K562 (cell line): ENCODE results near the gene BTRC. TPM values are rescaled to one million over a fixed set of nuclear protein-coding genes. Genes with fewer than 3 reads are reported as not detected.

Source experiments
- ATAC-seq: fragments of 200-7000 bp; cut with Tn5 transposase; 3 replicates; pipeline ENCODE4 v1.9.1; 2020; ENCODE audit warnings: moderate library complexity
- BruUV-seq: library from RNA; stranded (reverse); fragments of 400-500 nt; replicated peaks from 2 replicates; lab custom pipeline; 2021; lab: Mats Ljungman, UMichigan
- CTCF ChIA-PET: fragments of 300-600 bp; formaldehyde crosslinking; extraction: SDS; loops from one replicate; lab custom pipeline; 2021; ENCODE audit warnings: low intra/inter-chr PET ratio; lab: Yijun Ruan, JAX
- POLR2A ChIA-PET: fragments of 300-600, 350-650 bp; sonication (Branson Sonifier 250); formaldehyde crosslinking; extraction: SDS; loops from one replicate; lab custom pipeline; 2021; ENCODE audit warnings: antibody characterized with exemption, inconsistent platforms; lab: Yijun Ruan, JAX
- DNase-seq, 4 experiments: peaks; one replicate each; pipeline versions ENCODE4 v3.0.0 to v3.0.0-alpha.2; 2011 to 2018; ENCODE audit warnings: low spot score in 3 of 4, mixed read lengths in 3 of 4; ENCODE audit errors: extremely low read depth in 1 of 4
- FAIRE-seq: peaks from 2 replicates; lab custom pipeline; 2011; peaks lifted over from hg19 to GRCh38; lab: Jason Lieb, UNC
- H2AFZ ChIP-seq: 2 replicates; pipeline ENCODE4 v1.6.0; 2011; ENCODE audit warnings: low read depth, low read length, control low read depth, inconsistent platforms
- H3K27ac ChIP-seq: fragments of 200-600 bp; 3 replicates; pipeline ENCODE4 v1.8.0; 2011; ENCODE audit warnings: low read depth, mild to moderate bottlenecking, control low read depth, inconsistent platforms, low read length, moderate library complexity, mixed read lengths; ENCODE audit errors: extremely low read depth
- H3K27me3 ChIP-seq, 2 experiments: fragments of 300-600 bp in 1 of 2; 2 replicates in 1 of 2; 3 replicates in 1 of 2; pipeline versions ENCODE4 v1.6.0 to v1.8.0; 2011; ENCODE audit warnings: inconsistent platforms in 2 of 2, low read length in 2 of 2, mild to moderate bottlenecking in 1 of 2, mixed read lengths in 1 of 2, moderate library complexity in 1 of 2; ENCODE audit not compliant: control insufficient read depth in 2 of 2, insufficient read depth in 2 of 2
- H3K36me3 ChIP-seq: fragments of 300-600 bp; 3 replicates; pipeline ENCODE4 v1.8.0; 2011; ENCODE audit warnings: mild to moderate bottlenecking, low read length, inconsistent platforms; ENCODE audit not compliant: control insufficient read depth, insufficient read depth
- H3K4me1 ChIP-seq, 2 experiments: fragments of 200-600 bp in 1 of 2; replicated peaks in 1 of 2; 2 replicates in 1 of 2; 3 replicates in 1 of 2; pipeline versions ENCODE4 v1.5.1 to v1.8.0; 2011; ENCODE audit warnings: inconsistent platforms in 2 of 2, low read length in 2 of 2, mild to moderate bottlenecking in 1 of 2, mixed read lengths in 1 of 2, moderate library complexity in 1 of 2; ENCODE audit not compliant: control insufficient read depth in 2 of 2, insufficient read depth in 2 of 2
- H3K4me2 ChIP-seq: 2 replicates; pipeline ENCODE4 v1.6.1; 2011; ENCODE audit warnings: low read length, control low read depth, inconsistent platforms, mixed read lengths; ENCODE audit not compliant: insufficient read depth
- H3K4me3 ChIP-seq: fragments of 200-600 bp; sonication (generic), shearing (Covaris generic); 2 replicates; pipeline ENCODE4 v1.5.1; 2016; ENCODE audit warnings: control low read depth, inconsistent platforms
- H3K79me2 ChIP-seq: fragments of 200-600 bp; 3 replicates; pipeline ENCODE4 v1.8.0; 2011; ENCODE audit warnings: low read length, inconsistent platforms; ENCODE audit not compliant: control insufficient read depth, insufficient read depth
- H3K9ac ChIP-seq, 2 experiments: 2 replicates each; pipeline versions ENCODE4 v1.6.0 to v1.6.1; 2011; ENCODE audit warnings: low read depth in 2 of 2, low read length in 2 of 2, control low read depth in 1 of 2, inconsistent platforms in 1 of 2, mild to moderate bottlenecking in 1 of 2, mixed read lengths in 1 of 2; ENCODE audit not compliant: insufficient read depth in 1 of 2
- H3K9me1 ChIP-seq: one replicate; pipeline ENCODE4 v1.6.0; 2011; ENCODE audit warnings: inconsistent platforms, mild to moderate bottlenecking, low read length, moderate library complexity; ENCODE audit not compliant: control insufficient read depth, insufficient read depth
- H3K9me3 ChIP-seq: replicated peaks from 2 replicates; pipeline ENCODE4 v1.5.1; 2011; ENCODE audit warnings: low read depth, low read length, inconsistent platforms; ENCODE audit not compliant: control insufficient read depth, insufficient read depth
- H4K20me1 ChIP-seq: replicated peaks from 2 replicates; pipeline ENCODE4 v1.6.1; 2011; ENCODE audit warnings: low read length, inconsistent platforms, mixed read lengths; ENCODE audit not compliant: control insufficient read depth, insufficient read depth
- CHCHD3 ChIP-seq: fragments of 250-450 bp; sonication (Bioruptor Pico); IDR thresholded peaks from 2 replicates; pipeline ENCODE4 v2.1.2; 2022; ENCODE audit warnings: mild to moderate bottlenecking
- MCM7 ChIP-seq, 2 experiments: fragments of 450-650 bp; IDR thresholded peaks; 2 replicates each; pipeline ENCODE4 v1.6.1; 2016 to 2018
- SAP30 ChIP-seq: fragments of 200-600 bp; sonication (generic); IDR thresholded peaks from 2 replicates; pipeline ENCODE4 v1.6.1; 2012; ENCODE audit warnings: borderline replicate concordance, low read depth, mild to moderate bottlenecking, moderate library complexity, low read length, control low read depth, inconsistent platforms; ENCODE audit not compliant: insufficient read depth, poor library complexity, severe bottlenecking
- ZNF12 ChIP-seq: sonication (generic); formaldehyde crosslinking; IDR thresholded peaks from 2 replicates; pipeline ENCODE4 v1.4.0; 2020; ENCODE audit warnings: mild to moderate bottlenecking, missing genetic modification reagents
- WGBS: fragments of 100-300 bp; shearing (Covaris generic); methylation state at CpG from one replicate; pipeline ENCODE4 v1.1.6; 2016; ENCODE audit warnings: low coverage, mixed read lengths; ENCODE audit not compliant: insufficient coverage; ENCODE audit errors: missing lambda C conversion rate; 5-methylcytosine and 5-hydroxymethylcytosine counted together
- in situ Hi-C: fragments of 300-500 bp; cut with MboI; formaldehyde crosslinking; loops from 4 replicates; pipeline ENCODE4 v1.15.0; 2018; ENCODE audit warnings: inconsistent platforms, mixed read lengths
- intact Hi-C: fragments of 100-400 bp; cut with micrococcal nuclease; formaldehyde crosslinking; loops from 2 replicates; pipeline ENCODE4 v1.14.2; 2022
- polyA plus RNA-seq, 8 experiments: library from polyadenylated mRNA; depleted of rRNA in 4 of 8; stranded (reverse) in 5 of 8; unstranded in 3 of 8; fragments of >200 nt; fragmentation: Nextera tagmentation in 2 of 8; fragmentation: Illumina TruSeq in 1 of 8; extraction: Ambion mirVana in 2 of 8; extraction: Trizol in 1 of 8; gene quantifications; 2 replicates each; pipeline versions ENCODE4 v1.2.1 to v1.2.3, GENCODE V29; 2011 to 2014; ENCODE audit warnings: inconsistent platforms in 1 of 8, missing spikeins in 1 of 8
- total RNA-seq, 7 experiments: library from RNA; depleted of rRNA in 6 of 7; stranded (reverse); fragments of >200 nt in 6 of 7; fragmentation: Illumina TruSeq in 2 of 7; extraction: Trizol in 2 of 7; gene quantifications; 2 replicates each; pipeline versions ENCODE4 v1.2.1 to v1.2.3, GENCODE V29; 2011 to 2021; ENCODE audit warnings: low replicate concordance in 1 of 7
- TF ChIP-seq, protein P1 (sequence below): fragments of 250-450 bp; sonication (Bioruptor Pico); IDR thresholded peaks from 2 replicates; pipeline ENCODE4 v1.5.0; 2020; ENCODE audit warnings: mild to moderate bottlenecking, borderline replicate concordance
- TF ChIP-seq, protein P2 (sequence below): sonication (generic); formaldehyde crosslinking; IDR thresholded peaks from 2 replicates; pipeline ENCODE4 v1.8.0; 2022; ENCODE audit warnings: mild to moderate bottlenecking, missing genetic modification reagents

Gene BTRC
- total and polyA plus RNA-seq, 9 of the 15 experiments (the other 6 are each of a cell fraction or from before 2014, with no cell fraction given) = 1.6 to 15.4 (median 7.0) TPM

DNA sequence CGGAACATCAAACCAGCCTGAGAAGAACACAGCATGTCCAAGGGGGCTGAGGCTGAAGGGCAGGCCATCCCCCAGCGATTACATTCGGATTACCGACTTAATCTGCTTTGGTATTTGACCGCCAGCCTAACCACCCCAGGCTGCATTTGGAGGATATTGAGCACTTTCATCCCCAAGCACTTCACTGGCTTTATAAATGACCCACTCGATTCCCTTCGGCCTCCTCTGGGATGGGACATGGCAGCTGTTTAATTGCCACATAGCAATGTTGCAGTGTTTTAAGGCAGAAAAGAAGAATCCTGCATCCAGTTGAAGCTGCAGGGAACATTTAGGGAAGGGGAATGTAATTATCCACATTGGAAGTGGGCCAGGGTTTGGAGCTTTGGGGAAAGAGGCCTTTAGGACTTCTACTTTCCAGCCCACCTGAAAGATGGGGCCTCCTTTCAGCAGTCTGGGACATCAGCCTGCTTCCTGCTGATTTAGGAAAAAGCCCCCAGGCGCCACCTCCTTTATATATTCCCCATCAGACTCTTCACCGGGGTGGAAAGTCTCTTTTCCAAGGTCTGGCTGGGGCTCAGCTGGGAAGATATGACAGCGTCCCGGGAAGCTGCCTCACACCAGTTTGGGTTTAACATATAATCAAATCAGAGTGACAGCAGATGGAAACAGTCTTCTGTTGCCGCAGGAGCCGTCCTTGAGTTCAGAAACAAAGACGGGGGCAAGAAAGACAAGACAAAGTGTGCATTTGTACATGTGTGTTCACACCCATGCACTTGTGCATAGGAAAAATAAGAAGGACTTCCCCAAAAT is 243.3 kb downstream of the BTRC start:
- ATAC-seq = no peak
- intact Hi-C loops (no loop called here), in situ Hi-C loops (no loop called here)
- Histone ChIP-seq H3K9ac (no peak overlapping the region), H3K79me2 (no peaks in the 10 kb centered on the region), H3K9me1 (no peaks in the 10 kb centered on the region), H3K4me3 (no peak overlapping the region), H4K20me1 (no peaks in the 10 kb centered on the region), H2AFZ (no peak overlapping the region), H3K36me3 (no peaks in the 10 kb centered on the region), H3K9me3 (no peaks in the 10 kb centered on the region), H3K27ac (no peak overlapping the region), H3K27me3 (no peaks in the 10 kb centered on the region), H3K4me2 (no peak overlapping the region), H3K4me1 (no peaks in the 10 kb centered on the region; a peak in 1 of 5 replicates)
- DNase-seq = no peak
- FAIRE-seq = no peak
- BruUV-seq = no TSS peak
- WGBS = 74% methylated on average over 12 of the region's 14 CpGs
- POLR2A ChIA-PET = interaction anchor here (0.8 kb wide), 1 partner anchor 17 kb away, joined by 4 read pairs; no protein-coding TSS in a partner anchor
- CTCF ChIA-PET = no interaction called here
- TF ChIP-seq, protein P1, sequence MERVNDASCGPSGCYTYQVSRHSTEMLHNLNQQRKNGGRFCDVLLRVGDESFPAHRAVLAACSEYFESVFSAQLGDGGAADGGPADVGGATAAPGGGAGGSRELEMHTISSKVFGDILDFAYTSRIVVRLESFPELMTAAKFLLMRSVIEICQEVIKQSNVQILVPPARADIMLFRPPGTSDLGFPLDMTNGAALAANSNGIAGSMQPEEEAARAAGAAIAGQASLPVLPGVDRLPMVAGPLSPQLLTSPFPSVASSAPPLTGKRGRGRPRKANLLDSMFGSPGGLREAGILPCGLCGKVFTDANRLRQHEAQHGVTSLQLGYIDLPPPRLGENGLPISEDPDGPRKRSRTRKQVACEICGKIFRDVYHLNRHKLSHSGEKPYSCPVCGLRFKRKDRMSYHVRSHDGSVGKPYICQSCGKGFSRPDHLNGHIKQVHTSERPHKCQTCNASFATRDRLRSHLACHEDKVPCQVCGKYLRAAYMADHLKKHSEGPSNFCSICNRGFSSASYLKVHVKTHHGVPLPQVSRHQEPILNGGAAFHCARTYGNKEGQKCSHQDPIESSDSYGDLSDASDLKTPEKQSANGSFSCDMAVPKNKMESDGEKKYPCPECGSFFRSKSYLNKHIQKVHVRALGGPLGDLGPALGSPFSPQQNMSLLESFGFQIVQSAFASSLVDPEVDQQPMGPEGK (CRISPR knock-in tag) = no peak
- no peak for TF ChIP-seq MCM7 (IDR thresholded peaks at IDR 0.05)
- TF ChIP-seq ZNF12 (CRISPR knock-in tag) = no peak
- no peak for TF ChIP-seq SAP30
- TF ChIP-seq, protein P2, sequence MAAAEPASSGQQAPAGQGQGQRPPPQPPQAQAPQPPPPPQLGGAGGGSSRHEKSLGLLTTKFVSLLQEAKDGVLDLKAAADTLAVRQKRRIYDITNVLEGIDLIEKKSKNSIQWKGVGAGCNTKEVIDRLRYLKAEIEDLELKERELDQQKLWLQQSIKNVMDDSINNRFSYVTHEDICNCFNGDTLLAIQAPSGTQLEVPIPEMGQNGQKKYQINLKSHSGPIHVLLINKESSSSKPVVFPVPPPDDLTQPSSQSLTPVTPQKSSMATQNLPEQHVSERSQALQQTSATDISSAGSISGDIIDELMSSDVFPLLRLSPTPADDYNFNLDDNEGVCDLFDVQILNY = no peak
- no peak for TF ChIP-seq CHCHD3 (CRISPR knock-in tag)
